GM12891 (cell line): ENCODE results near the gene ZNF2.

Experiments used
- PAX5 ChIP-seq: IDR thresholded peaks from 2 replicates; pipeline ENCODE4 v1.6.1; 2011; ENCODE audit warnings: low read length, moderate library complexity, mild to moderate bottlenecking; ENCODE audit not compliant: insufficient read depth, severe bottlenecking
- POLR2A ChIP-seq: IDR thresholded peaks from 2 replicates; pipeline ENCODE4 v1.6.1; 2011; ENCODE audit warnings: low read depth, low read length, control low read depth
- POLR2AphosphoS5 ChIP-seq: IDR thresholded peaks from 2 replicates; pipeline ENCODE4 v1.6.1; 2011; ENCODE audit warnings: low read depth, low read length, control low read depth
- POU2F2 ChIP-seq: IDR thresholded peaks from 2 replicates; pipeline ENCODE4 v1.6.1; 2011; ENCODE audit warnings: low read depth, mild to moderate bottlenecking, control low read depth, low read length, moderate library complexity
- TAF1 ChIP-seq: IDR thresholded peaks from 2 replicates; pipeline ENCODE4 v1.6.1; 2011; ENCODE audit warnings: low read depth, low read length, control low read depth

- no peak for TF ChIP-seq POLR2A
- TF ChIP-seq POLR2AphosphoS5 = no peak
- TF ChIP-seq POU2F2 = no peak
- TF ChIP-seq TAF1 = no peak
- TF ChIP-seq PAX5 = no peak
These were observed 66.6 kb downstream of the ZNF2 start for GRCh38 chr2:95232232-95232631.
